GM19025 (cell line): ENCODE data around the gene ABHD14A.
A peak's percentile ranks its signal among the peaks of the same experiment; 100 is the strongest.

Source experiments
- ATAC-seq: cut with Tn5 transposase; IDR thresholded peaks from one replicate; pipeline ENCODE4 v1.9.1; 2021; ENCODE audit warnings: mild to moderate bottlenecking, low read depth, moderate library complexity; ENCODE audit not compliant: unreplicated experiment

Gene ABHD14A

DNA sequence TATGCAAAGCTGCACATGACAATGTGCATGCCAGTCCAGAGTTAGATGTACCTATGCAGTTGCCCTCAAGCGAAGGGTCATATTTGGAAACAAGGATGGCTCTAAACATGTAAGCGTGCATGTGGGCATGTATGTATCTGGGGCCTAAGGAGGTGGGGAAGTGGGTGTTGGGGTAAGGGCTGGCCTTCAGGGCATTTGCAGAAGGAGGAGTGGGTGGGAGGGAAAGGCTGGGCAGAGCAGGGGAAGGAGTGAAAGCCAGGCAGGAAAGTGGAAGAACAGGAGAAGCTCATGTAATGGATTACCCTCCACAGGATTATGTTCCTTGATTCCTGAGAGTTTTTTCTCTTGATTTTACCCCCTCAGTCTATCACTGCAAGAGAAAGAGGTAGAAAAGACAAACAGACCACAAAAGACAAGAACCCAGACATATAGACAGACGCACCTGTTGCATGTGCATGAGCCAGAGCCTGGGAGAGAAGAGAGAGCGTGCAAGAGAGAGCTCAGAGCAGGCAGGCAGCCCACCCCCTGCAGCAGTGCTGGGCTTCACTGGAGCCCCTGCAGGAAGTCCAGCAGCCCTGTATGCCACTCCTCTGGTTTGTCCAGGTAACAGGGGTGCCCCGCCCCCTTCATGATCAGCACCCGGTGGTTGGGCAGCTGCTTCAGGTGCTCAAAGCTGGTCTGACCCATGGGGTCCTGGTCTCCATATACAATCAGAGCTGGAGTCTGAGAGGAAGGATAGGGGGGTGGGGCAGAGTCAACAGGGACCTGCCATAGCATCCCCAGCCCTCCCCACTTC, 5.8 kb upstream of the ABHD14A start:
- no peak for ATAC-seq

DNA sequence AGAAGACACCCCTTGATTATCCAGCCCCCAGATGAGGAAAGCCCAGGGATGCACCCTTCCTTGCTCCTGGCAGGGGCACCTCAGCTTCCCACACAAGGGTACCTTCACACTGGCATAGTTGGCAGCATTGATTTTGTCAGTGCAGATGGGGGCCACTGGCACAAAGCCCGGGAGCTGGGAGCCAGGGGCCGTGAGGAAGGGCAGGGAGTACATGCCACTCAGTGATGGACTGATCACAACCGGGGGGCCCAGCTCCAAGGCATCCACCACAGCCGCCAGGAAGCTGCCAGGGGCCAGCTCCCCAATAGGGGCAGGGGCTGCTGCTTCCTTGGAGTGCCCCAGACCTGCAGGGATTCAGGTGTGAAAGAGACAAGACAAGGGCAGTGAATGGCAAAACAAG, 5.0 kb upstream of the ABHD14A start:
- no peak for ATAC-seq

DNA sequence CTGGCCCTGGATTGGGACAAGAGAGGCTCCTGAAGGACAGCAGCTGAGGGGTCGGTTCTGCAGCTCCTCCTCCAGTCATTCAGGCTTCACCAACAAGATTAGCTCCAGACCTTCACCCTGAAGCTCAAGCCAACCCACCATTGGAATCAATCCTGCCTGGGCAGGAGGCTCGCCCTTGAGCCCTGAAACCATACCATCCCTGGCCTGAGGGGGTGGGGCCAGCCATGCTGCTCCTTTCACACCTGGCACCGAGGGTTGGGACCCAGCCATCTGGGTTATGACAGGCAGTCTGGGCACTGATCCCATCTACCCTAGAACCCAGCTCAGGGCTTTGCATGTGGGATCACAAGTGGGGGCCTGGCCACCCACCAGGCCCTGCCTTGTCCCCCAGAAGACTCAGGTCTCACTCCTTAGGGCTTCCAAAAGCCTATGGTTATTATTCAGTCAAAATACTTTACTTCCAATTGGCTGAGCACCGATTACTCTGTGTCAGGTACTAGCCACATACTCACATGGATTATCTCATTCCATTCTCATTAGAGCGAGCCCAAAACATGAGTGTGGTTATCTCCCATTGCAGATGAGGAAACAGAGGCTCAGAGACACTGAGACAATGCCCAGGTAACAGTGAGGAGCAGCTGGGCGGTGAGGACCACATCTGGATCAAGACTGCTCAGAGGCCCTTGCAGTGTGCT, 4.1 kb upstream of the ABHD14A start:
- no peak for ATAC-seq

- no peak for ATAC-seq
These were observed 3.5 kb upstream of the ABHD14A start for GRCh38 chr3:51971350-51971749.

- ATAC-seq = no peak
These were observed 444 bp upstream of the ABHD14A start for GRCh38 chr3:51974277-51974962.

DNA sequence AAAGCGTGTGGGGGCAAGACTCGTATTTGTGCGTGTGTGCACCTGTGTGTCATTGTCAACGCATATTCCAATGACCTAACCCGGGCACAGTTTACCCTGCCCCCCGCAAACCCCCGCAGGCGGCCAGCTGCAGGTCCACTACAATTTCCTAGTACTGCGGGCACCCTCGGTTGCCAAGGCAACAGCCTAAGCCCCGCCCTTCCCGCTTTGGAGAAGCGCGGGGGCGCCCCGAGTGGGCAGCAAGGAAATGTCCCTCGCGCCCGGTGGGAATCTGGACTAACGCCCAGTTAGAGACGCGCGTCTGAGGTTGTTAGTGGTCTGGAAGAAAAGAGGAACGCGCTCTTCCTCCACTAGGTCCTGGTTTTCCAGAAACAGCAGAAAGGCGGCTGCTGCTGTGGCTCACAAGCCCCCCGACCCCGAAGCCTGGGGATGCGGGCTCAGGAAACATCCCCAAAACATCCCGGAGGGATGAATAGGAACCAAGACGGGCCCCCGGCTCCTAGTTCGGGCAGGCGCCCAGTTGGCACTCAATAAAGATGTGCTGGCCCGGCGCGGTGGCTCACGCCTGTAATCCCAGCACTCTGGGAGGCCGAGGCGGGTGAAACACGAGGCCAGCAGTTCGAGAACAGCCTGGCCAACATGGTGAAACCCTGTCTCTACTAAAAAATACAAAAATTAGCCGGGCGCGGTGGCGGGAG, 1.1 kb downstream of the ABHD14A start:
- no peak for ATAC-seq

DNA sequence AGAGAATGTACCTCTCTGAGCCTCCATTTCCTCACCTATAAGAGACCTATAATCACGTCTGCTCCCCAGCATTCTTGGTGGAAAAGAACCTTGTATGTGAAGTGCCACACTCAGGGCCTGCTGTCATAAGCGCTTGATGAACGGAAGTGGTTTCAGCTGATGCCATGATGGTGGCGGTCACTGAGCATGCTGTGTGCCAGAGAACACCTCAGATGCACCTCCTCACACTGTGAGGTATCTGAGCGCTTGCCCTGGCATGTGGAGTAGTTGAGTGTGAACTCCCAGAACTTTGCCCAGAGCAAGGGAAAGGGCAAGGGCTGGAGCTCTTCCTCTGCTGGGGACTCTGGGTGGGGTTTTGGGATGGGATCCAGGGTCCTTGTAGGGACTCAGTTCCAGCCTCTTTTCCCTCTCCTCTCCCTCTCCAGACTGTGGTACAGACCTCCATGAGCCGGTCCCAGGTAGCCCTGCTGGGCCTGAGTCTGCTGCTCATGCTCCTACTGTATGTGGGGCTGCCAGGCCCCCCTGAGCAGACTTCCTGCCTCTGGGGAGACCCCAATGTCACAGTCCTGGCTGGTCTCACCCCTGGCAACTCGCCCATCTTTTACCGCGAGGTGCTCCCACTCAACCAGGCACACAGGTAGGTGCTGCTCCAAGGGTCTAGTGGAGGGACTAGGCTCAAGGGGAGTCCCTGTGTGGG, 2.7 kb downstream of the ABHD14A start:
- ATAC-seq = no peak

- ATAC-seq = no peak
These were observed 3.3 kb downstream of the ABHD14A start for GRCh38 chr3:51978143-51978502.

GRCh38 chr3:51980253-51980652, 5.4 kb downstream of the ABHD14A start:
- ATAC-seq = no peak

DNA sequence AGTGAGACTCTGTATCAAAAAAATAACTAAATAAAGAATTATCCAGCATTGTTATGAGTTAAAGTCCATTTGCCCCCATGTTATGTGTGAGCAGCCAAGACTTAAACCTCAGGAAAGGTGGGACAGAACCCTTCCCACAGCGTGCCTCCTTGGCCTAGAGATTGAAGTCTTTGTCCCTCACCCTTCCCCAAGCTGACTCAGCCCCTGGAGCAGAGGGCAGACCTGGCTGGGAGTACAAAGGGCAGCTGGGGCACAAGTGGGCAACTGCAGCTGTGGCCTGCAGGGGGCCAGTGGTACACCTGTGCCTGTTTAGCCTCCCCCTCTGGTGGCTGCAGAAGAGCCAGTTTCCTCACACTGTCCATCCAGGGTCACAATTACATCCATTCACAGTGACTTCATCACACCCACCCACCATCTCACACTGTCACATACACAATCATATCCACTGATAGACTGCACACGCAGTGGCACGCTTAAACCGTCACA, 7.5 kb downstream of the ABHD14A start:
- ATAC-seq = peak; percentile 35

- ATAC-seq = peak; percentile 77
These were observed 8.1 kb downstream of the ABHD14A start, which contains the start of gene ACY1 for GRCh38 chr3:51982838-51983577. TSS of gene ACY1 (plus strand) at chr3:51983535. CDS start at chr3:51984065, 530 bp downstream.

GRCh38 chr3:51983578-51984268, 8.9 kb downstream of the ABHD14A start:
- ATAC-seq = no peak

DNA sequence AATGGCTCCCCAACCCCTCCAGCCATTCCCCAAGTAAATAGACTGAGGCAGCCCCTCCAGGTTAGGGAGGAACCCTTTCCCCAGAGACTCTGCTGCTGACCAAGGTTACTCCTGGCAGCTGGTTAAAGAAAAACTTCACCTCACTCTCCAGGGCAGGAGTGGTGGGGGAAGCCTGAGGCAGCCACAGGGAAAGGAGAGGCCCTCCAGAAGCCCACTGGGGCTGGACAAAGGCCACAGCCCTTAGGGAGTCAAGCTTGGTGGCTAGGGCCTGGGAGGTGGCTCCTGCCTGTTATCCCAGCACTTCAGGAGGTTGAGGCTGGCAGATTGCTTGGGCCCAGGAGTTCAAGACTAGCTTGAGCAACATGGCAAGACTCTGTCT, 9.4 kb downstream of the ABHD14A start:
- no peak for ATAC-seq

GRCh38 chr3:51985063-51985462, 10.2 kb downstream of the ABHD14A start:
- ATAC-seq = no peak

GRCh38 chr3:51986010-51986947, 11.4 kb downstream of the ABHD14A start:
- ATAC-seq = no peak

- ATAC-seq = no peak
These were observed 12.7 kb downstream of the ABHD14A start for GRCh38 chr3:51987568-51987967.

- no peak for ATAC-seq
These were observed 13.7 kb downstream of the ABHD14A start for GRCh38 chr3:51988286-51989146.
